Thymus (tissue), 11 donors: ENCODE measurements around the gene OR4N2. TPM values are rescaled to one million over a fixed set of nuclear protein-coding genes. Genes with fewer than 3 reads are reported as not detected.
"Not testable (repeated sequence)": the region's sequence is repeated elsewhere in the genome, so short reads cannot be mapped to it uniquely, and the experiment has no call there.

ENCODE experiments used
- DNase-seq, 9 donors: peaks; one replicate each; pipeline ENCODE4 v3.0.0-alpha.2; 2013; ENCODE audit warnings: low spot score in 9 of 9, low read depth in 6 of 9, missing footprints in 1 of 9
- H3K27ac ChIP-seq, 2 donors: one replicate each; pipeline ENCODE4 v1.5.1; 2013; ENCODE audit warnings: control low read depth in 1 of 2, low read depth in 1 of 2, low read length in 1 of 2, mild to moderate bottlenecking in 1 of 2, moderate library complexity in 1 of 2
- H3K27me3 ChIP-seq, 2 donors: one replicate each; pipeline ENCODE4 v1.5.1; 2013; ENCODE audit warnings: low read length in 1 of 2; ENCODE audit not compliant: control insufficient read depth in 2 of 2, insufficient read depth in 1 of 2
- H3K36me3 ChIP-seq, 2 donors: one replicate each; pipeline ENCODE4 v1.5.1; 2013; ENCODE audit warnings: low read length in 1 of 2, mild to moderate bottlenecking in 1 of 2, moderate library complexity in 1 of 2; ENCODE audit not compliant: control insufficient read depth in 2 of 2, insufficient read depth in 2 of 2
- H3K4me1 ChIP-seq, 2 donors: one replicate each; pipeline ENCODE4 v1.5.1; 2013; ENCODE audit warnings: low read length in 2 of 2; ENCODE audit not compliant: control insufficient read depth in 2 of 2, insufficient read depth in 2 of 2
- H3K4me3 ChIP-seq, 2 donors: one replicate each; pipeline ENCODE4 v1.5.1; 2013; ENCODE audit warnings: low read length in 2 of 2, control low read depth in 1 of 2, mild to moderate bottlenecking in 1 of 2
- H3K9me3 ChIP-seq, 2 donors: one replicate each; pipeline ENCODE4 v1.5.1; 2013; ENCODE audit warnings: low read length in 1 of 2, mild to moderate bottlenecking in 1 of 2; ENCODE audit not compliant: control insufficient read depth in 2 of 2, insufficient read depth in 1 of 2
- WGBS: extraction: QIAGEN DNeasy Blood & Tissue Kit; methylation state at CpG from one replicate; pipeline ENCODE4 v1.1.7; 2013; 5-methylcytosine and 5-hydroxymethylcytosine counted together
- polyA plus RNA-seq: library from polyadenylated mRNA; stranded (reverse); fragments of 200-250 nt; gene quantifications from one replicate; pipeline ENCODE4 v1.2.3, GENCODE V29; 2013
- total RNA-seq: library from RNA; stranded (reverse); fragments of 120-200 nt; gene quantifications from one replicate; pipeline ENCODE4 v1.2.4, GENCODE V29; 2013
- donor health status: healthy.

The OR4N2 gene
- total and polyA plus RNA-seq, 2 donors = 0.07 TPM; not detected in 1

DNA sequence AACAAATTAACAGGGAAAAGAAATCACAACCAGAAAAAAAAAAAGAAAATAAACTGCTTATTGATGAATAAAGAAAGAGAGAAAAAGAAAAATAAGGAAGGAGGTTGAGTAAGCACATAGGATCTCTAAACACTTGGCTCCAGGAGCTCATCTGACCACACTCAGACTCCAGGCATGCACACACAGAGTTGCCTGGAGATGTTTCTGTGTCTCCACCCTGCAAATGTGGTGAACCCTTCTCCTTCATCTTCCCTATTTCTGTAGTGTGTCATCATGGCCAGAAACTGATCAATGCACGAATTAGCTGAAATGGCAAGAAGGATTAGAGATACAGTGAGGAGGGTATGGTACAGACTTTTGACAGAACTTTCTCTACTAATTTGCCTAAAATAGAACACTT is 20.2 kb downstream of the OR4N2 start:
- DNase-seq = no peak
- 42% methylated on average over 1 of the region's 1 CpG for WGBS
- H3K9me3 ChIP-seq = peaks cover 0 to 4% of the 10 kb centered on the region in 2 donors
- H3K4me1 ChIP-seq = no peaks in the 10 kb centered on the region
- no peak overlapping the region for H3K4me3 ChIP-seq
- H3K36me3 ChIP-seq = no peaks in the 10 kb centered on the region
- H3K27ac ChIP-seq = no peak overlapping the region
- H3K27me3 ChIP-seq = no peaks in the 10 kb centered on the region

DNA sequence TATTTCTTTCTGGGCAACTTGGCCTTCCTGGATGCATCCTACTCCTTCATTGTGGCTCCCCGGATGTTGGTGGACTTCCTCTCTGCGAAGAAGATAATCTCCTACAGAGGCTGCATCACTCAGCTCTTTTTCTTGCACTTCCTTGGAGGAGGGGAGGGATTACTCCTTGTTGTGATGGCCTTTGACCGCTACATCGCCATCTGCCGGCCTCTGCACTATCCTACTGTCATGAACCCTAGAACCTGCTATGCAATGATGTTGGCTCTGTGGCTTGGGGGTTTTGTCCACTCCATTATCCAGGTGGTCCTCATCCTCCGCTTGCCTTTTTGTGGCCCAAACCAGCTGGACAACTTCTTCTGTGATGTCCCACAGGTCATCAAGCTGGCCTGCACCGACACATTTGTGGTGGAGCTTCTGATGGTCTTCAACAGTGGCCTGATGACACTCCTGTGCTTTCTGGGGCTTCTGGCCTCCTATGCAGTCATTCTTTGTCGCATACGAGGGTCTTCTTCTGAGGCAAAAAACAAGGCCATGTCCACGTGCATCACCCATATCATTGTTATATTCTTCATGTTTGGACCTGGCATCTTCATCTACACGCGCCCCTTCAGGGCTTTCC is 24.2 kb downstream of the OR4N2 start:
- H3K4me3 ChIP-seq, H3K36me3 ChIP-seq, H3K9me3 ChIP-seq, DNase-seq, H3K27ac ChIP-seq, H3K27me3 ChIP-seq, H3K4me1 ChIP-seq: not testable (repeated sequence)
- 63% methylated on average over 12 of the region's 12 CpGs for WGBS

DNA sequence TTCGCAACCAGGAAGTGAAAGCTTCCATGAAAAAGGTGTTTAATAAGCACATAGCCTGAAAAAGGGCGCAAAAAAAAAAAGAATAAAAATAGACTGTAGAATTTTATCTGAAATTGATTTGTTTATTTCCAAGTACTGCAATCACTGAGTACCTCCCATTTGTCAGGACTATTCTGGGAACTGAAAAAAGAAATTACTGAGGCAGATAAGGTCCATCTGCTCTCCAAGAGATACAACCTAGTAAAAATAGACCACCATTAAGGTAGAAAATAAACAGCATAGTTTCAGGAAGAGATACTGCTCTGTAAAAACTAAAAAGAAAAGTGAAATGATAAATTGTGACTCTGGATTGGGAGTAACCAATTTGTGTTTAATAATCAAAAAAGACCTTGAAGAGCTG is 24.7 kb downstream of the OR4N2 start:
- WGBS = 86% methylated on average over 2 of the region's 2 CpGs
- Histone ChIP-seq H3K27ac (no peak overlapping the region), H3K4me3 (no peak overlapping the region), H3K4me1 (no peaks in the 10 kb centered on the region), H3K36me3 (no peaks in the 10 kb centered on the region), H3K9me3 (no peaks in the 10 kb centered on the region), H3K27me3 (no peaks in the 10 kb centered on the region)
- DNase-seq = no peak

DNA sequence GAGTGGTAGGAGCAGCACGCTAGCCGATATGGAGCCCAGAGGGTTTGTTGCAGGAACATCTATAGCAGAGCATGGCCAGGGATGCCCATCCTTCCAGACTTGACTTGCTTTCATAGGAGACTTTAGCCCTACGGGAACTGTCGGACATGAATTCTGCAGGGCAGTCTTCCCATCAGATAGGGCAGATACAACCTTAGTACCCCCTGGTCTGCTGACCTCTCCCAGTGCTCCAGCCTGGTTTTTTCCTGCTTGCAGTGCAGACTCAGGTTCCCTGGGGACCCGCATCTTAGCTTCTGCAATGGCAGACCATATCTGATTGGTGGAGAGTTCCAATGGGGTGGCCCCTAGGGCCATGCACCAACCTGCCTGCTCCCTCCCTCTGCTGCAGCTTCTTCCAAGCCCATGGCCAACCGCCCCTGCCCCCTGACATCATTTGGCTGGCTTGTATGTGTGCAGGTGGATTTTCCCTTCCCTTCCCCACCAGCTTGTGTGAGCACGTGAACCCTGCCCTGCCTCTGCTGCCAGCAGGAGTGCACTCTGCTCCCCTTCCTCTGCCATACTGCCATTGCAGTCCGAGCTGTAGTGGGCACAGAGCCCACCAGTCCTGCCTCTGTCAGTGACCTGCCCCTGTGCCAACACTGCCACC is 30.8 kb downstream of the OR4N2 start:
- WGBS = 82% methylated on average over 8 of the region's 8 CpGs
- not testable (repeated sequence) for H3K4me3 ChIP-seq, H3K27ac ChIP-seq, DNase-seq, H3K4me1 ChIP-seq, H3K27me3 ChIP-seq, H3K36me3 ChIP-seq
- H3K9me3 ChIP-seq = peaks cover 0 to 12% of the 10 kb centered on the region in 2 donors

DNA sequence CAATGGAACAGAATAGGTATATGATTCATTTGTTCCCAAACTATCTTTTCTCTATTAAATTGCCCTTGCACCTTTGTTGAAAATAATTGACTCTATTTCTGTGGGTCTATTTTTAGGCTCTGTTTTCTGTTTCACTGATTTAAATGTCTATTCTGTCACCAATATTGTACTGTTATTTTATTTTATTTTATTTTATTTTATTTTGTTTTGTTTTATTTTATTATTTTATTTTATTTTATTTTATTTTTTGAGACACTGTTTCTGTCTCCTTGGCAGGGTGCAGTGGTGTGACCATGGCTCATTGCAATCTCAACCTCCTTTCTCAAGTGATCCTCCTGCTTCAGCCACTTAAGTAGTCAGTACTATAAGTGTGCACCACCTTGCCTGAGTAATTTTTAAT is 34.9 kb downstream of the OR4N2 start:
- DNase-seq = no peak
- H3K36me3 ChIP-seq = no peaks in the 10 kb centered on the region
- no peak overlapping the region for H3K27ac ChIP-seq
- no peaks in the 10 kb centered on the region for H3K4me1 ChIP-seq
- no peaks in the 10 kb centered on the region for H3K27me3 ChIP-seq
- no peak overlapping the region for H3K4me3 ChIP-seq
- peaks cover 0 to 12% of the 10 kb centered on the region in 2 donors for H3K9me3 ChIP-seq

DNA sequence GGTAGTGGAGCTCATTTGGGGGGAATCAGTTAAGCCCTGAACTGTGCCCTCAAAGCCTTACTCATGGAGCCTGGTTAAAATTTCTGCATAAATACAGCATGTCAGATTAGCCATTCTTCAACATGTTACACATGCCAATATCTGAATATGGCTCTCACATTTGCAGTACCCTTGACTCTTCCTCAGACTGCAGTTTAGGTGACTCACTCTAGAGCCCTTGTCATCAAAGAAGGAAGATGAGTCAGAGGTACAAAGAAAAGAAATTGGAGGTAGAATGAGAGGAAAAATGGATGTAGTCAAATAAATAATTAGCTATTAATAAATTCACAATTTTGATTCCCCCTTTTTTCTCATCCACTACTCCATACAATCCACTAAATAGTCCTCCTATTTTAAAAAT is 47.8 kb downstream of the OR4N2 start:
- H3K27me3 ChIP-seq = no peaks in the 10 kb centered on the region
- H3K4me1 ChIP-seq = no peaks in the 10 kb centered on the region
- no peak overlapping the region for H3K27ac ChIP-seq
- H3K4me3 ChIP-seq = no peak overlapping the region
- DNase-seq = no peak
- no peaks in the 10 kb centered on the region for H3K36me3 ChIP-seq
- H3K9me3 ChIP-seq = no peaks in the 10 kb centered on the region

DNA sequence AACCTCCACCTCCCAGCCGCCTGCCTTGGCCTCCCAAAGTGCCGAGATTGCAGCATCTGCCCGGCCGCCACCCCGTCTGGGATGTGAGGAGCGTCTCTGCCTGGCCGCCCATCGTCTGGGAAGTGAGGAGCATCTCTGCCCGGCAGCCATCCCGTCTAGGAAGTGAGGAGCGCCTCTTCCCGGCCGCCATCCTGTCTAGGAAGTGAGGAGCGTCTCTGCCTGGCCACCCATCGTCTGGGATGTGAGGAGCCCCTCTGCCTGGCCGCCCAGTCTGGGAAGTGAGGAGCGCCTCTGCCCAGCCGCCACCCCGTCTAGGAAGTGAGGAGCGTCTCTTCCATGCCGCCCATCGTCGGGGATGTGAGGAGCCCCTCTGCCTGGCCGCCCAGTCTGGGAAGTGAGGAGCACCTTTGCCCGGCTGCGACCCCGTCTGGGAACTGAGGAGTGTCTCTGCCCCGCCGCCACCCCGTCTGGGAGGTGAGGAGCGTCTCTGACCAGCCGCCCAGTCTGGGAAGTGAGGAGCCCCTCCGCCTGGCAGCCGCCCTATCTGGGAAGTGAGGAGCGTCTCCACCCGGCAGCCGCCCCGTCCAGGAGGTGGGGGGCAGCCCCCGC is 62.6 kb downstream of the OR4N2 start:
- not testable (repeated sequence) for H3K4me1 ChIP-seq, DNase-seq, H3K27me3 ChIP-seq, H3K4me3 ChIP-seq, H3K36me3 ChIP-seq, H3K9me3 ChIP-seq, H3K27ac ChIP-seq
- 96% methylated on average over 39 of the region's 39 CpGs for WGBS

DNA sequence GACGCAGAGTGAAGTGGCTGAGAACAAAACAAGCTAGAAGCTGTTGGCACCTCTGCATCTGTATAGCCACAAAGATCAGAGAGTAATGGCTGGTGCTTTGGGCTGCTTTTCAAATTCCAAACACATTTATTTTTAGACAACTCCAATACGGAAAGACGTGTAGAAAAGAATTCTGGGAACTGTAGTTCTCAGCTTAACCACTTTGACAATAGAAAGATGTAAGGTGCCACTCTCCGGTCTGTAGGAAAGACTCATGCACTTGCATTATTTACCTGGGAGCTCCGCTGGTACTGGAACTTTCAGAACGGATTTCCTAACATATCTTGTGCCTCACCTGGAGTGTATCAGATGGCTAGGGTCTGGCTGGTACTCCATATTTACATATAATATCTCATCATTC is 69.6 kb downstream of the OR4N2 start:
- DNase-seq = no peak
- H3K4me1 ChIP-seq = no peaks in the 10 kb centered on the region
- H3K9me3 ChIP-seq = no peaks in the 10 kb centered on the region
- no peak overlapping the region for H3K27ac ChIP-seq
- H3K27me3 ChIP-seq = no peaks in the 10 kb centered on the region
- no peaks in the 10 kb centered on the region for H3K36me3 ChIP-seq
- 33% methylated on average over 6 of the region's 6 CpGs for WGBS
- H3K4me3 ChIP-seq = no peak overlapping the region

DNA sequence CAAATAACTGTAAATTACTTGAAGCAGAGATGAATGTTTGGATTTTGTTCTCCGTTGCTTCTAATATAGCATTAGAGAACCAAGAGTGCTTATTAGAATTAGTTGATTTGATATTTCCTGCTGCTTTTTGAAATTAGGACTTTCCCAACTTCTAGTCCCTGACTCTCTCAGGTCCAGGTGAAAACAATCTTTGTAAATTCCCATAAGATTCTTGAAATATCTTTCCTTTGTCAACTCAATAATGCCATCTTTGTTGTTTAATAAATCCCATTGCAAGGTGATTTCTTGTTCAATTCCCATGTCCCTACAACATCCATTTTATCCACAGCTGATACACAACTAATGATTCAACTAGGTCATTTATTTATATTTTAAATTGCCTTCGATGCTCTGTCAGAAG is 71.3 kb downstream of the OR4N2 start, which contains the start of gene OR4K2:
OR4K2 (plus strand) TSS at position 301 of the 400 bp plus-strand sequence. CDS start 1,126 bp downstream, outside the sequence.
- Histone ChIP-seq H3K27ac (no peak within 1 kb of the TSS), H3K4me3 (no peak within 1 kb of the TSS), H3K9me3 (no peaks in the 10 kb centered on the region), H3K36me3 (no peaks in the 10 kb centered on the region), H3K4me1 (no peaks in the 10 kb centered on the region), H3K27me3 (no peaks in the 10 kb centered on the region)
- 52% methylated on average over 2 of the region's 2 CpGs for WGBS
- no peak for DNase-seq
